ENCODE results near the gene MRPL53.
"Not testable (repeated sequence)": the region's sequence is repeated elsewhere in the genome, so short reads cannot be mapped to it uniquely, and the experiment has no call there.

MRPL53 gene

DNA sequence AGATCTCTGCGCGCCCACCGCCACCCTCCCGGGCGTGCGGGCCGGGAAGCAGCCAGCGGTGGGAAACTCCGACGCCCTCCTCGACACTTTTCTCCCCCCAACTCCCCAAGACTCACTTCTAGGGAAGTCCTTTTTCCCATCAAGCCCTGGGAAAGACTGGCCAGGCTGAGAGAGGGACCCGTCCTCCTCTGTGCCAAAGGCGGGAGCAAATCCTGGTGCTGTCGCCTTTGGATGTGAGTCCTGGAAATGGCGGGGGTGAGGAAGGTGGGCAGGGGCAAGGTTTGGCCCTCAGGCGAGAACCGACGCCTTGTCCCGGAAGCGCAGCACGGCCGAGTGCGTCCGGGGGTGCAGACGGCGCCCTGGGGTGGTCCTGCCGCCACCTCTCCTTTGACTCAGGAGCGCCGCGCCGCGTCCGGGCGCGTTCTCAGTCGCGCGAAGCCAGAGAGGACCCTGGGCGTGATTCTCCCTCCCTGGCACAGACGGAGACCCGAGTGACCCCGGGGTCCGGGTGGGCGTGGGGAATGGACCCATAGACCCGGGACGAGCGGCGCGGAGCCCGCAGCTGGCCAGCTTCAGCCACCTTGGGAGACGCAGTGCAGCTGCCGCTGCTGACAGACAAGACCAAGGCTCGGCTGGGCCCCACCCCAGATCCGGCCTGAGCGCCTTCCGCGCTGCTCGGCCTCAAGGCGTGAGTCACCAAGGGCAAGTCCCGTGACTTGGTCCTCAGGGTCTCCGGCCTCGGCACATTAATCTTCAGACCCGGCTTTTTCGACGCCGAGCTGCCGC is 30.4 kb upstream of the MRPL53 start:
- no peak for DNase-seq (ENCODE audit: low read depth in 2 of 3, low spot score in 1 of 3)

DNA sequence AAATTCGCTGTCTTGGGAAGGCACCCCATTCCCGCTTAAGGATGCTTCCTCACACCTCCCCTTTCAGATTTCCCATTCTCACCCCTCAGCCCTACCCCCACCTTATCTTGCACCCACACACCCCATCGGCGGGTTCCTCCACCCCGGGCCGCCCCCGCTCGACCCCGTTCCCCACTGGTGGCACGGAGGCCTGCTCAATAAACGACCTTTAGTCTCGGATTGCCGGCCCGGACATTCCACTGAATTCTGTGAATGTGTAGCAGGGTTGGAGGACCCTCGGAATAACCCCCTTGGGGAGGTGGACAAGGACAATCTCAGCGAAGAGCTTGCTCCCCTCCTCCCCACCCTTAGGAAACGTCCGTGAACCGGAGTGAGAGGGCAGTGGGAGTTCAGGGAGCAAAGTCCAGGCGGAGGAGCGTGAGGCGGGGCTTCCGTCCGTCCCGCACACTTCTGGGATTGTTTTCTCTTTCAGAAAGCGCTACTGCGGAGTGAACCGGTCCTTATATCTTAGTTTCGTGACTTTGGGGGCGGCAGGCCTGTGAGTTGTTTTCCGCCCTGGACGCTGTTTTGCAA is 29.8 kb upstream of the MRPL53 start:
- no peak for DNase-seq (ENCODE audit: low read depth in 2 of 3, low spot score in 1 of 3)

DNA sequence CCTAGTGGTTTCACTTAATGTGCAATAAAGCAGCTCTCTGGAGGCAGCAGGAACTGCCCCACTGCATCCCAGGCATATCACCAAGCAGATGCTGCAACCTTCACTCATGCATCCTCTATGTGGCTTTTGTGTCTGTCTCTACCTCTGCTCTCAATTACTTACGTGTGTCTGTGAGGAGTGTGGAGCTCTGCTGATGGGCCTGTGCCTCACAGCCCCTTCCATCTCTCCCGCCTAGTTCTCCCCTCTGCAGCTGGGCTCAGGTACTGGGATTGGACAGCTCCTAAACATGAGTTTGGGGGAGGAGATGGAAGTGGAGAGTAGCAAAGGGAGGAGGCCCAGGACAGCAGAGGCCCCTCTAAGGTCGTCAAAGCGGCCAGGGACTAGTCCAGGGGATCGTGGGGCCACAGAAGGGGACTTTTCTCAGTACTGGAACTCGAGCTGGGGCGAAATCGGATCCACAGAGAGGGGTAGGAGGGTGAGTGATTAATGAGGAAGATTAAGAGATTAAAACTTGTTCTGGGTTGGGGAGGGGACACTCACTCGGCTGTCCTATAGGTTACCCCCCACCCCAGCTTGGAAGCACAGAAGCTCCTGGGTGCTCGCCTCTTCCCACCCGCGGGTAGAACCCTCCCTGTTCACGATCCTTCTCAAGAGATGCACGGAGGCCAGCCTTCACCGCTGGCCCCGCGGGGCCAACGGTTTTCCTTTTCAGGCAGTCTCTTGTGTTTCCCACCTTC is 29.0 kb upstream of the MRPL53 start:
- DNase-seq (ENCODE audit: low read depth in 2 of 3, low spot score in 1 of 3) = no peak

DNA sequence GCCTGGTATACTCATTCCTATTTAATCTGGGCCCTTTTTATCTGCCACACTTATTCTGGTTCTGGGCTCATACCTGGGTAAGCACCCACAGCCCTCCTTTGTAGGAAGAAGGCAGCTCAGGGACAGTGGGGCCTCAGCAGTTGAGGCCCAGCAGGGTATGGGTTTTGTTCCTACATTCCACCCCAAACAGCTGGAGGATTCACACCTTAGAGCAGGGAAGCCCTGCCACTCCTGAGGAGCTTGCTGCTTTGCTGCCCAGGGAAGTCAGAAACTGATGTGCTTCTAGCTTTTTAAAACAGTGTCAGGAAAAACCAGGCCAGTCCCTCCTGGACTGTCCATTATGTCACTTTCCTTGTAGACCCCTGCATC is 28.1 kb upstream of the MRPL53 start:
- no peak for DNase-seq (ENCODE audit: low read depth in 2 of 3, low spot score in 1 of 3)

DNA sequence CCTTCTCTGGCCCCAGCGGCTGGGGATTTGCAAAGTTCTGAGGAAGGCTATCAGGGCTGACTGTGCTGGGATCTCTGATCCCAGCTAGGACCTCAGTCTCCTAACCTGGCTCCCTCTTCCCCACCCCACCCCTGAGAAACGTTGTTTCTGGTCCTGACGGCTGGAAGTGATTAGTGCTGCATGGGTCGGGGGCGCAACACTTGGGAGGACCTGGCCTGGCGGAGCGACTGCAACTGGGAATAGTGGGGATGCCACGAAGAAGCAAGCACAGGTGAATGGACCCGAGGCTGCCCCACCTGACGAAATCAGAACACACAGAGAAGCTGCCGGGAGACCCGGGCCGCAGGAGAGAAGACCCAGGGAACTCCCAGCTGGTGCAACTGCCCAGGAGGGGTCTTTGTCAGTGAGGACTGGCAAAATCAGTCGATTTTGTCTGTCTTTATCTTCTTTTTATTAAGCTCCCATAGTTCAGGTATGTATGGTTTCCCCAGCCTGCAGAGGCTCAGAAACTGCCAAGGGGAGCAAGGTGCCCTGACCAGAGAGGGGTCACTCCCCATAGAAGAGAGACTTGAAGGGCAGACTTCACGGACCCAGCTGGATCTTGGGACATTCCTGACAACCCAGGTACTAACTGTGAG is 27.6 kb upstream of the MRPL53 start:
- DNase-seq (ENCODE audit: low read depth in 2 of 3, low spot score in 1 of 3) = no peak

DNA sequence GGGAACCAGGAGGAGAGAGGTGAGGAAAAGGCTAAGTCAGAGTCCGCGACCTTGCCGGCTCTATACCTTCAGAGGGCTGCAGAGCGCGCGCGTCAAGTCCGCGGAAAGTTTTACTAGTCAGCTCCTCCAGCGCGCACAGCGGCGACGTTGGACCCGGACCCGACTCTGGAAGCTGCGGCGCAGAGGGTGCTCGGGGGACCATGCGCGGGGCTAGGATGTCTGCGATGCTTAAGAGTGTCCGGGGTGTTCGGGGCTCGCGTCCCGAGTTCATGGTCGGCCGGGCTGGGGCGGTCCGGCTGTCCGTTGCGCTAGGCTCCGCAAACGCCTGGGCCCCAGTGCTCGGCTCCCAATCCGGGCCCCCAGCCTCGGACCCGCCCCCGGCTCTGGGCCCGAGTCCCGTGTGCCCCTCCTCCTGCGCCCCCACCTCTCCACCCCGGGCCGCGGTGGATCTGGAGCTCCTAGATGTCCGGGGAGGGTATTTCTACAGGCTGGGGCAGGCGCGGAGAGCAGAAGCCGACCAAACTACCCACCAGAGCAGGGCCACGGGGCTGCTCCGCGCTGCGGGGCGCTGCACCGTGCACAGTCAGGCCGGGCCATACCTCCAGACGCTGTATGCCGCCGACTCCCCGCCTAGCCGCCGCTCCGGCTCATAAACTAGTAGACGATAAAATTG is 26.9 kb upstream of the MRPL53 start, which contains the start of gene LBX2:
LBX2 (minus strand) TSS at position 337 of the 673 bp plus-strand sequence; CDS start at position 271, 66 bp downstream.
- DNase-seq (ENCODE audit: low read depth in 2 of 3, low spot score in 1 of 3) = no peak

DNA sequence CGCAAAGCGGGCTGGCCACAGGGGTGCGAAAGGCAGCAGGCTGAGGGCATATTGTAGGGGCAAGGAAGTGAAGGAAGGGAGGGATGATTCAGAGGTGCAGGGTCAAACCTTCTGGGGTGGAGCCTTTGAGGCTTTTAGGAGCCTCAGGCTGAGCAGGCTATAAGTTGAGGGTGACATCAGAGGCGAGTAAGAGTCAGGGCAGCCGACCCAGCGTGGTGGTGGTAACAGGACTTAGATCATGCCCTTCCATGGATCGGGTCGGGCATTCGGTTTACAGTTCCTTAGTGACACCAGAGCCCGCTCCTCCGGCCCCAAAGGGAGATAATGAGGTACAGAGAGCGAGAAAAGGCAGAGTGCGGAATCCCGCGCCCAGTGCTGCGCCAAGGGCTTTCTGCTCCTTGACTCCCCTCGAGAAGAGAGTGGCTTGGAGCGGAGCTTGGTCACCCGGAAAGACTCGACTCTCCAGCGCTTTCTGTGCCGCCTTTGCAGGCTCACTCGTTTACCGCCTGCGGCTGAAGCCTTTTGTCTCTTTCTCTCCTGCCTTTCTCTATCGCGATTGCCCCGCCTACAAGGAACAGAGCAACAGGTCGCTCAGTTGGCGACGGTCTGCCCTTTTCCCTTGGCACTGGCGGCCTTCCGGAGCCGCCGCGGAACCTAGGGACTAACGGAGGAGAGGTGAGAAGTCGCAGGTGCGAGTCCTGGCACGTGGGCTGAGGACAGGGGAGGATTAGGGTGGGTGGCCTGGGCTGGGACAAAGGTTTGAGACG is 26.2 kb upstream of the MRPL53 start:
- no peak for DNase-seq (ENCODE audit: low read depth in 2 of 3, low spot score in 1 of 3)

DNA sequence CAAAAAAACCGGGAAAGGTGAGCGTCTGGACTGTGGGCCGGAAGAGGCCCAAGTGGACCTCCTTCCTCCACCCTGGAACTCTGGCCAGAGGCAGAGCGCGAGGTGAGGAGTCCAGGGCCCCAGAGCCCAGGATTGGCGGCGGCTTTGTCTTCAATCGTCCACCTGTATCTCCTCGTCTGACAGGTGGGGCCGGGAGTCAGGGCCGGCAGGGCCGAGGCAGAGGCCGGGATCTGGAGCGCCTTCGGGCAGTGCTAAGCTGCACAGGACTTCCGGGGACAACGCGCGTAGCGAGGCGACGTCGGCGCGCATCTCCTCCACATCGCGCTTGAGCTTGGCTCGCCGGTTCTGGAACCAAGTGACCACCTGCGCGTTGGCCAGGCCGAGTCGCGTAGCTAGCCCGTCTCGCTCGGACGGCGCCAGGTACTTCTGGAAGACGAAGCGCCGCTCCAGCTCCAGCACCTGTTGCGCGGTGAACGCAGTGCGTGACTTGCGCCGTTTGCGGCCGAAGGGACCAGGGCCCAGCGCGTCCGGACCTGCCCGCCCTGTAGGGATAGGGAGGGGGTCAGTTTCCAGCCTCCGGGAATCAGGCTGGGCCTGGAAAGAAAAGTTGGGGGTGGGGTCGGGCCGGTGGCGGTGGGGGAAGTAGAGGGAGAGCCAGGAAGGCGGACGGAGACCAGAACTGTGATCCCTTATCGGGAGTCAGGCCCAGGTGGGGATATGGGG is 25.5 kb upstream of the MRPL53 start:
- no peak for DNase-seq (ENCODE audit: low read depth in 2 of 3, low spot score in 1 of 3)

DNA sequence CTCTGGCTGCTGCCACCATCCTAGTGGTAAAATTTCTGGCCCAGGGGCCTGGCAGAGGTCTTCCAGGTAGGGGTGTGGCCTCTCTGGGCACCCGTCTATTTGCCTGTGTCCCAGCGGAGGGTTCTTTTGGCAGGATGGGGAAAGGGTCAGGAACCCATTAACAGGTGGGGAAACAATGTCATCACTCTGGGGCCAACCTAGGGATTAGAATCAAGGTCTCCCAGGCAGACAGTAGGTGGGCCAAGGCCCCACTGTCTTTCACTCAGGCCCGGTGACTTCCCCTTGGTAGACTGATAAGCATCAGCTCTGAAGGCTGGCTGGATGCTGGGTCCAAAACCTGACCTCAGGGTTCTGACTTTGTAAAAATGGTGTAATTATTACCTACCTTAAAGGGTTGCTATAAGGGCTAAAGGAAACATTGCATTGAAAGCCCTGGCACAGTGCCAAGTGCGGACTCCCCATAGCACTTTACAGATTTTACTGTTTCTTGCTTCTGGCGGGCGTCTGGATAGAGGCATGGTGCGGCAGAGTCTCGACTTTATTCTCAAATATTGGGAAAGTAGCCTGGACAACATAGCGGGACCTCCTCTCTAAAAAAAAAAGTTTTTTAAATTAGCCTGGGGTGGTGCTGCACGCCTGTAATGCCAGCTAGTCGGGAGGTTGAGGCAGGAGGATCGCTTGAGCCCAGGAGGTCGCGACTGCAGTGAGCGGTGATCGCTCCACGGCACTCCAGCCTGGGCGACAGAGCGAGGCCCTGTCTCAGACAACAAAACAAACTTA is 24.7 kb upstream of the MRPL53 start:
- no peak for DNase-seq (ENCODE audit: low read depth in 2 of 3, low spot score in 1 of 3)

DNA sequence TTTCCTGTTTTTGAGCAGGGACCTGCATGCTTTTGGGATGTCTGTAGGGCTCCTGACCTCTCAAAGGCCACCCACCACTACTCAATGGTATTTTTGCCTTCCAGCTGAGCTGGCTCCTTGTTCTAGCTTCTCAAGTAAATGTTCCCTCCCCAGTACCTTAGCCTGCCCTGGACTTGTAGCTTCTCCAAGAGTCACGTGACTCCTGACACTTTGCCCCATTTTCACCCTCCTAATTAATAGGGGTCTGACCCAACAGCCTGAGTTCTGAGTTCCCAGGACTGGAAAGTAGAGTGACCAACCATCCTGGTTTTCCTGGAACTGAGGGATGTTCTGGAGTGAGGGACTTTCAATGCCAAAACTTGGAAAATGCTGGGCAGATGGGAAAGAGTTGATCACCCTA is 23.0 kb upstream of the MRPL53 start:
- DNase-seq (ENCODE audit: low read depth in 2 of 3, low spot score in 1 of 3) = no peak

DNA sequence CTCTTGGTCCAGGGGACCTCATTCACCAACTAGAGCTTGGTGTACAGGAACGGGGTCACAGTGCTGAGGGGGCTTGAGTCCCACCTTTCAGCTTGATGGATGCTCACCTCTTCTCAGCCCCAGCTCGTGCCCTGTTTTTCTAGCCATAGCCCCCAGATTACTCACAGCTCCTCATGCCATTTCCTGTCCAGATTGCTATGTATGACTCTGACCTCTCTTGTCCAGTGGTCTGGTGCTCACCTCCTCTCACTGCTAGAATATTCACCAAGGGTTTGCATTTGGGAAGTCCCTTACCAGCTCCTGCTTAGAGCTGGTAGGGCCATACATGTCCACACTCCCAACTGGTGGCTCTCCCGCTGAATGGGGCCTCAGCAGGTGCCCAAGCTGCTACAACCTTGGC is 21.1 kb upstream of the MRPL53 start:
- no peak for DNase-seq (ENCODE audit: low read depth in 2 of 3, low spot score in 1 of 3)

DNA sequence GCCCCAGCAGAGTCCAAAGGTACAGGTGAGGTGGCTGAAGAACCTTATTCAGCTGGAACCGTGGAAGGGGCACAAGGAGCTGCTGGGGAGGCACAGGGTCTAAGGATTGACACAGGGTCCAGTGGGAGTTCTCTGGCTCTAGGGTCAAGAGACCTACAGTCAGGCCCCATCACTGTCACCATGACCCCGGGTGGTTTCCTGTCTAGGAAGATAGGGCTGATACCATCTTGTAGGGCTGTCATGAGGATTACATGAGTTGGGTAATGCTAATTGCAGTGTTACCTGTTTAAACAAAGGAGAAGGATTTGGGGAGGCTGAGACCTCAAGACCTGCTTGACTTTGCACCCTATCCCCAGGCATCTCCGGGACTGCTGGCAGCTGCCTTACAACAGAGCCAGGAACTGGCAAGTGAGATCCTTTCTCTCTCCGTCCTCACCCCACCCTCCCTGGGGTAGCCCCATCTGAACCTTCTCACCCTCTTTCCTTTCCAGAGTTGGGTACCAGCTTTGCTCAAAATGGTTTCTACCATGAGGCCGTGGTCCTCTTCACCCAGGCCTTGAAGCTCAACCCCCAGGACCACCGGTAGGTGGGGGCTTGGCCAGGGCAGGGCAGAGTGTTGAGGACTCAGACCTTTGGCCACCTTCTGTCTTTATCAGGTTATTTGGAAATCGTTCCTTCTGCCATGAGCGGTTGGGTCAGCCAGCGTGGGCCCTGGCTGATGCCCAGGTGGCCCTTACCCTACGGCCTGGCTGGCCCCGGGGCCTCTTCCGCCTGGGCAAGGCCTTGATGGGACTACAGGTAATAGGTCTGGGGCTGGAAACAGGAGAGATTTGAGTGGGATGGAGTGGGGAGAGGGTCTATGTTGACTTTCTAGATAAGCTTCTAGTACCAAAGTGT is 19.4 kb upstream of the MRPL53 start:
- DNase-seq (ENCODE audit: low read depth in 2 of 3, low spot score in 1 of 3) = no peak

DNA sequence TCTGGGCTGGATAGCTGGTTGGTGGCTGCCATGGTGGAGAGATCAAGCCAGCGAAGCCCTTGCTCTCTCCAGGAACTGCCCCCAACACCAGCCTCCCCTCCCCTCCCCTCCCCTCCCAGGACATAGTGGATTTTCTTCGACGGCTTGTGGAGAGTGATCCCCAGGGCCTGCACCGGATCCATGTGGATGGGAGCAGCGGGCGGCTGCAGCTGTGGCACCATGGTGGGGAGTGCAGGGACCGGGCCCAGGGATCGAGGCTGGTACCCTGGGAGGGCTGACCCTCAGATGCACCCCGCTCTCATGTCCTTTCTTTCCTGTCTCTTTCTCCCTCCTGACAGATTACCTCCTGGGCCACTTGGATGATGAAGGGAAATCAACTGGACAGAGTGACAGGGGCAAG is 17.4 kb upstream of the MRPL53 start:
- no peak for DNase-seq (ENCODE audit: low read depth in 2 of 3, low spot score in 1 of 3)

DNA sequence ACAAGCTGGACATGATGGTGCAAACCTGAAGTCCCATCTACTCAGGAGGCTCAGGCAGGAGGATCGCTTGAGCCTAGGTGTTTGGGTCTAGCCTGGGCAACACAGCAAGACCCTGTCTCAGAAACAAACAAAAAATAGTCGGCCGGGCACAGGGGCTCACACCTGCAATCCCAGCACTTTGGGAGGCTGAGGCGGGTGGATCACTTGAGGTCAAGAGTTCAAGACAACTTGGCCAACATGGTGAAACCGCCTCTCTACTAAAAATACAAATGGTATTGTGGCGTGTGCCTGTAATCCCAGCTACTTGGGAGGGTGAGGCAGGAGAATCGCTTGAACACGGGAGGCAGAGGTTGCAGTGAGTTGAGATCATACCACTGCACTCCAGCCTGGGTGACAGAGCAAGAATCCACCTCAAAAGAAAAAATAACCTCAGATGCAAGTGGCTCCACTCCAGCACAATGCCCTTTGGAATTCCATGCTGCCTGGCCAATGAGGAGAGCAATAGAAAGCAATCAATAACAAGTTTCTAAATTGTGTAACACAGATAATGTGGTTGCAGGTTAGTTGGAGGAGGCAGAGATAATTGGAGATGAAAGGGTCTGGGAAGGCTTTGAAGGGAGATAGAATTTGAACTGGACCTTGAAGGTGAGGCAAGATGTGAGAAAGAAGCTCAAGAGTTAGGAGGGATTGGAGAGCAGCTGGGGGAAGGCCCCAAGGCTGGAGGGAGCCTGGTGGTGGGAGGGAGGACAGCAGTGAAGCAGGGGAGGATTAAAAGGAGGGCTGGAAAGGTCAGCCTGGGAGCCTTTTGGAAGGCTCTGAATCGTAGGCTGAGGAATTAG is 16.4 kb upstream of the MRPL53 start:
- DNase-seq (ENCODE audit: low read depth in 2 of 3, low spot score in 1 of 3) = no peak

DNA sequence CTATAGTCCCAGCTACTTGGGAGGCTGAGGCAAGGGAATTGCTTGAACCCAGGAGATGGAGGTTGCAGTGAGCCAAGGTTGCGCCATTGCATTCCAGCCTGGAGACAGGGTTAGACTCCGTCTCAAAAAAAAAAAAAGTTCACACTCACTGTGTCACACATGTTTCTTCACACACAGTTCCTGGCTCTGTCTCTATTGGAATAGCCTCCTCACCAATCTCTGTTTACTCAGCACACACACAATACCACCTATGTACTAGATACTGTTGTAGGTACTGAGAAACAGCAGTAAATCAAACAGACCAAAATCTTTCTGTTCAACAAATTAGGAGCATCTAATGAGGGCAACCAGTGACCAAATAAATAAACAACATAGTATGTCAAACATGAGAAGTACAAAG is 13.7 kb upstream of the MRPL53 start:
- no peak for DNase-seq (ENCODE audit: low read depth in 2 of 3, low spot score in 1 of 3)

DNA sequence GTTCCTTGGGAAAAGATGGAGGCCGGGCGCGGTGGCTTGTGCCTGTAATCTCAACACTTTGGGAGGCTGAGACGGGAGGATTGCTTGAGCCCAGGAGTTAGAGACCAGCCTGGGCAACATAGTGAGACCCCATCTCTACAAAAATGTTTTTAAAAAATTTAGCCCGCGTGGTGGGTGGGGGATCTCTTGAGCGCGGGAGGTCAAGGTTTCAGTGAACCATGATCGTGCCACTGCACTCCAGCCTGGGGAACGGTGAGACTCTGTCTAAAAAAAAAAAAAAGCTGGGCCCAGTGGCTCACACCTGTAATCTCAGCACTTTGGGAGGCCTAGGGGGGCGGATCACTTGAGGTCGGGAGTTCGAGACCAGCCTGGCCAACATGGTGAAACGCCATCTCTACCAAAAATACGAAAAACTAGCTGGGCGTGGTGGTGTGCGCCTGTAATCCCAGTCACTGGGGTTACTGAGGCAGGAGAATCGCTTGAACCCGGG is 11.2 kb upstream of the MRPL53 start:
- not testable (repeated sequence) for DNase-seq (ENCODE audit: low read depth in 2 of 3, low spot score in 1 of 3)

Data from stimulated activated CD4-positive, alpha-beta T cell treated with anti-CD3 and anti-CD28 coated beads, Interleukin-12 subunit alpha, Interleukin-12 subunit beta, amount 100 ng/mL, for 48 hours (primary cell).